ENCODE results near the gene TEKT3. TPM values are rescaled to one million over a fixed set of nuclear protein-coding genes. Genes with fewer than 3 reads are reported as not detected.
A peak's percentile ranks its signal among the peaks of the same experiment; 100 is the strongest.

Gene TEKT3
- total RNA-seq, 3 donors from 2014 or later, result 0.60 to 0.69 TPM; not detected in 1

- DNase-seq (no peak), ATAC-seq (no peak)
- no peak overlapping the region for H3K4me3 ChIP-seq
- intact Hi-C loops (cut with DNase I, micrococcal nuclease), result no loop called here
- no peak for TF ChIP-seq CTCF (IDR thresholded peaks at IDR 0.05)
- H3K9me3 ChIP-seq, result no peaks in the 10 kb centered on the region
- no peaks in the 10 kb centered on the region for H3K36me3 ChIP-seq (ENCODE audit: low read depth)
- H3K4me1 ChIP-seq (ENCODE audit: low read depth), result no peaks in the 10 kb centered on the region
Observed at GRCh38 chr17:15377200-15377599, 35.8 kb upstream of the TEKT3 start.

- no peak for ATAC-seq
- Histone ChIP-seq H3K9me3 (no peaks in the 10 kb centered on the region), H3K4me1 (ENCODE audit: low read depth) (peaks cover 11% of the 10 kb centered on the region), H3K4me3 (no peak overlapping the region), H3K36me3 (ENCODE audit: low read depth) (no peaks in the 10 kb centered on the region)
- TF ChIP-seq CTCF (IDR thresholded peaks at IDR 0.05), result no peak
- intact Hi-C loops (cut with DNase I, micrococcal nuclease), result no loop called here
- DNase-seq, result no peak
Observed at GRCh38 chr17:15371376-15372130, 30.2 kb upstream of the TEKT3 start.

GRCh38 chr17:15368600-15368999, 27.2 kb upstream of the TEKT3 start:
- Histone ChIP-seq H3K4me1 (ENCODE audit: low read depth) (peaks cover 11% of the 10 kb centered on the region), H3K36me3 (ENCODE audit: low read depth) (no peaks in the 10 kb centered on the region), H3K4me3 (no peak overlapping the region), H3K9me3 (no peaks in the 10 kb centered on the region)
- ATAC-seq, result peak; percentile 94
- intact Hi-C loops (cut with DNase I, micrococcal nuclease), result no loop called here
- no peak for TF ChIP-seq CTCF (IDR thresholded peaks at IDR 0.05)
- no peak for DNase-seq

- ATAC-seq (no peak), DNase-seq (no peak)
- no peak overlapping the region for H3K4me3 ChIP-seq
- H3K9me3 ChIP-seq, result no peaks in the 10 kb centered on the region
- no peak for TF ChIP-seq CTCF (IDR thresholded peaks at IDR 0.05)
- no peaks in the 10 kb centered on the region for H3K36me3 ChIP-seq (ENCODE audit: low read depth)
- peaks cover 11% of the 10 kb centered on the region for H3K4me1 ChIP-seq (ENCODE audit: low read depth)
- intact Hi-C loops (cut with DNase I, micrococcal nuclease), result no loop called here
Observed at GRCh38 chr17:15366026-15366425, 24.6 kb upstream of the TEKT3 start.

- ATAC-seq, result peak; percentile 34
- H3K9me3 ChIP-seq, result no peaks in the 10 kb centered on the region
- no peak overlapping the region for H3K4me3 ChIP-seq
- DNase-seq, result no peak
- H3K4me1 ChIP-seq (ENCODE audit: low read depth), result peaks cover 7% of the 10 kb centered on the region
- no peaks in the 10 kb centered on the region for H3K36me3 ChIP-seq (ENCODE audit: low read depth)
- intact Hi-C loops (cut with DNase I, micrococcal nuclease), result no loop called here
- no peak for TF ChIP-seq CTCF (IDR thresholded peaks at IDR 0.05)
Observed at GRCh38 chr17:15364615-15365014, 23.2 kb upstream of the TEKT3 start.

Data from mucosa of descending colon (tissue), 3 donors.